SIG-M5 (cell line): ENCODE measurements around the gene IFI30.

Source experiments
- DNase-seq: peaks from one replicate; lab custom pipeline; 2025; lab: John Stamatoyannopoulos, UW

Gene IFI30

DNA sequence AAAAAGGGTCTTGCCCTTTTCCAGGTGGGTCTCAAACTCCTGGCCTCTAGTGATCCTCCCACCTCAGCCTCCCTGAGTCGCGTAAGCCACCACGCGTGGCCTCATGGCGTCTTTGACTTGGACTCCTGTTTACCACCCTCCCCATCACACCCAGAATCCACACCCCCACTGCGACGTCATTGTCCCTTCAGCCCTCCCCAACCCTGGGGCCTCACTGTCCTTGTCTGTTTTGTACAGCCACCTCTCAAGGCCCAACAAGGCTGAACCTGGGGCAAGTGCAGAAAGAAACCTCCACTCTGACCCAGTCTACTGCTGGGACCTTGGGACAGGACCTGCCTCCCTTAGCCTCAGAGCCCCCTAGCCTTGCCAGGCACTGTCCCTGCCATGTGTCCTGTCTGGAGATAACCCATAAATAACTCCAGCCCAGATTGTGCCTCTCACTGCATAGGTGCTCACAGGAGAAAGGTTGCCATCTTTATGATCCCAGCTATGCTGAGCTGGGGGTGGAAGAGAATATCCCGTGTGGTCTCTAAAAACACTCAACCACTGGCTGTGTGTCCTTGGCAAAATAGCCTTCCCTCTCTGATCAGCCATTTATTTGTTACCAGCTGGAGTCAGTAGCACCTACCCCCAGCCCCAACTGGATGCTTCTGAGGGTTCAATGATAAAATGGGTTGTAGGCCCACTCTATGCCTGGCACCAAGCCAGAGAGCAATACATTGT, 1.8 kb upstream of the IFI30 start:
- DNase-seq: no peak

DNA sequence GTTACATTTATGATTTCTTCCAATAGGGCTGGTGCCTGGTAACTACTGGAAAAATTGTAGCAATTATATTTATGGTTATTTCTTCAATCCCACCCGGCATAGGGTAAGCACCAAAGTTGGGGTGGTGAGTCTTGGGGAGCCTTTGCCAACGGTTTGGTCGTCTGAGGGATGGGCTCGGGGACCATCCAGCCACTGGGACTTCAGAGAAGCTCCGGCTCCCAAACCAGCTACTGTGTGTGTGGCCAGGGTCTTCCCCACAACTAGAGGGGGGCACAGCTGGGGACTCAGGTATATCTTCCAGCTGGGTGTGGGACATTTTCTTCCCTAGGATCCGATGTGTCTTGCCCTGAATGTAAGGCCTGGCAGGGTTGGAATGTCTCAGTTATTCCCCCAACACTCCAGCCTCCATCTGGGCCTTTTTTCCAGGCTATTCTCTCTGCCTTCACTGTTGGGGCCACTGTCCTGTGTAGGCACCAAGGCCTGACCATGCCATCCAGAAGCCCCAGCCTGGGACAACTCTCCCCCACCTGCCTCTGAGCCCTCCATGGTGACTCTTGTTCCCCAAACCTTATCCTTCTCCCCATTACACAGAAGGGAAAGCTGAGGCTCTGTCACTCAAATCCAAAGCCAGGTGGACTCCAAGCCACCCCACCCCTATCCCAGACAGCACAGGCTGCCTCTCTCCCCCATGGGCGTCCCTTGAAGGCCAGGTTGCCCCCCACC, 1.1 kb upstream of the IFI30 start:
- DNase-seq: no peak

GRCh38 chr19:18173054-18173571, 500 bp upstream of the IFI30 start:
- no peak for DNase-seq

GRCh38 chr19:18174983-18175382, 1.4 kb downstream of the IFI30 start:
- DNase-seq: no peak

- no peak for DNase-seq
Observed at GRCh38 chr19:18176367-18177310, 3.0 kb downstream of the IFI30 start.

DNA sequence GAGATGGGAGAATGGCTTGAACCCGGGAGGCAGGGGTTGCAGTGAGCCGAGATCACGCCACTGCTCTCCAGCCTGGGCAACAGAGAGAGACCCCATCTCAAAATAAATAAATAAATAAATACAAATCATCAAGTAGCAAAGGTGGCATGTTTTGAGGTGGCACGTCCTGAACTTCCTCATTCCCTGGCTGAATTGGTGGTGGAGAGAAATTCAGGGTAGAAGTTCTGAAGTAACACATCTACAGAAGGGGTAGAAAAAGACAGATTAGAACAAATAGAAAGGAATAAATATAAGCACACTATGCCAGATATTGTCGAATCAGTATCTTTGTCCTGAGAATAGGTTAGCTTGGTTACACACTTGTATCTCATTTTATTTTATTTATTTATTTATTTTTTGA, 6.3 kb downstream of the IFI30 start:
- DNase-seq: no peak

GRCh38 chr19:18183529-18183928, 9.9 kb downstream of the IFI30 start:
- DNase-seq: no peak

DNA sequence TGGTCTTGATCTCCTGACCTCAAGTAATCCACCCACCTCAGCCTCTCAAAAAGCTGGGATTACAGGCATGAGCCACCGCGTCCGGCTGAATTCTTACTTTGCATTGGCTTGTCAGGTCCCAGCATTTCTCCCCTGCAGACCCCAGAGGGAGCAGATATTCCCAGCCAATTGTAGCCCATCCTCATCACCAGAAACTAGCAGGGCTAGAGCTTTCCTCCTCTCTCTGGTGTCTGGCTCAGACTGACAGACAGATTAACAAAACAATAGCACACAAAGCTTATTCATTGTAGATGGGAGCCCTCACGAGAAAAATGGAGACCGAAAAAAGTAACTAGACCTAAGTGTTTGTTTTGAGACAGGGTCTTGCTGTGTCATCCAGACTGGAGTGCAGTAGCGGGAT, 11.9 kb downstream of the IFI30 start:
- no peak for DNase-seq

DNA sequence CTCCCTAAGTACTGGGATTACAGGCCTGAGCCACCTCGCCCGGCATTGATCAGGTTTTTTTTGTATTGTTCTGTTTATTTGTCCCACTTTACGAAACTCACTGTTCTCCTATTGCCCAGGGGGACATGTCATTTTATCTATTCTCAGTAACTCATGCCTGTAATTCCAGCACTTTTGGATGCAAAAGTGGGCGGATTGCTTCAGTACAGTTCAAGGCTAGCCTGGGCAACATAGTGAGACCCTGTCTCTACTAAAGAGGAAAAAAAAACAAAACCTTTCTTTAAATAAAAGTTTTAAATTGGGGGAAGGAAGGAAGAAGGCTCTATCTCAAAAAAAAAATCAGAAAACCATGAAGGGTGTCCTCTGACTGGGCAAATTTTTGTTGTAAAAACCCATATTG, 16.7 kb downstream of the IFI30 start:
- no peak for DNase-seq

DNA sequence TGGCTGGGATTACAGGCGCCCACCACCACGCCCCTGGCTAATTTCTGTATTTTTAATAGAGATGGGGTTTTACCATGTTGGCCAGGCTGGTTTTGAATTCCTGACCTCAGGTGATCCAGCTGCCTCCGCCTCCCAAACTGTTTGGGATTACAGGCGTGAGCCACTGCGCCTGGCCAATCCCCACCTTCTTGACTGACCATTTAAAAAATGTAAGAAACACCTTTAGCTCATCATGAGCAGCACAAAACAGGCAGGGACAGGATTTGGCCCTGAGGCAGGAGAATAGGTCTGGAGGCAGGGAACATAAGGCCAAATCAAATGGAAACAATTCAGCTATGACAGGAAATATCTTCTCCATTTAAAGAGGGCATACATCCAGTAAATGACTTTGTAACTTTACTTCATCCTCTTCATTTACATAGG, 18.0 kb downstream of the IFI30 start:
- no peak for DNase-seq

- peak; percentile 99 for DNase-seq
Observed at GRCh38 chr19:18192673-18193387, 19.2 kb downstream of the IFI30 start, which contains the start of gene MPV17L2. MPV17L2 (plus strand) TSS chr19:18193218; CDS start chr19:18193282, 64 bp downstream.

DNA sequence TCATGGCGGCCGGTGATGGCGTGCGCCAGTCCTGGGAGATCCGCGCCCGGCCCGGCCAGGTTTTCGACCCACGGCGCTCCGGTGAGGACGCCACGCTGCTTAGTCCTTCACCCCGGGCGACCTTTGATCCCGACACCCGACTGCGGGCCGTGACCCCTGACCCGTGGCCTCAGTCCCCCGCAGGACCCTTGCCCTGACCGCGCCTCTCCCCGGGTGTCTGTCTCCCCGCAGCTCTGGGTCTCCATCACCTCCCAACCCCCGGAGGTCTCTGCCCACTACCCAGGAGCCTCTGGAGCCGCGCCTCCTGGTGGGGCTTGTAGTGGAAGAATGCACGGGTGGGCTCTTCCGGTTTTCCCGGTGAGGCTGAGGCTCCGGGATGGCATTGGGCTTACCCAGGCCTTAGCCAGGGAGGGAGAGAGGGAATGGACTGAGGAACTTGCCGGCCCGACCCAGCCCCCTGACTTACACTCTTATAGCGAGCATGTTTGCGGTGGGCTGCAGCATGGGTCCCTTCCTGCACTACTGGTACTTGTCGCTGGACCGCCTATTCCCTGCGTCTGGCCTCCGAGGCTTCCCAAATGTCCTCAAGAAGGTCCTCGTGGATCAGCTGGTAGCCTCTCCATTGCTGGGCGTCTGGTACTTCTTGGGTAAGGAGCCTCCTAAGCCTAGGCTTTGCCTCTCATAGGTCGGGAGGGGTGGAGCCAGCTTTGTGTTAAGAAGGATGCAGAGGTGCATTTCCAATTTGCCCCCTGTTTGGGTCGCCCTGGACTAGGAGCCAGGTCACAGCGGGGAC, 20.0 kb downstream of the IFI30 start:
- DNase-seq: no peak

- DNase-seq: no peak
Observed at GRCh38 chr19:18194181-18194530, 20.5 kb downstream of the IFI30 start.

DNA sequence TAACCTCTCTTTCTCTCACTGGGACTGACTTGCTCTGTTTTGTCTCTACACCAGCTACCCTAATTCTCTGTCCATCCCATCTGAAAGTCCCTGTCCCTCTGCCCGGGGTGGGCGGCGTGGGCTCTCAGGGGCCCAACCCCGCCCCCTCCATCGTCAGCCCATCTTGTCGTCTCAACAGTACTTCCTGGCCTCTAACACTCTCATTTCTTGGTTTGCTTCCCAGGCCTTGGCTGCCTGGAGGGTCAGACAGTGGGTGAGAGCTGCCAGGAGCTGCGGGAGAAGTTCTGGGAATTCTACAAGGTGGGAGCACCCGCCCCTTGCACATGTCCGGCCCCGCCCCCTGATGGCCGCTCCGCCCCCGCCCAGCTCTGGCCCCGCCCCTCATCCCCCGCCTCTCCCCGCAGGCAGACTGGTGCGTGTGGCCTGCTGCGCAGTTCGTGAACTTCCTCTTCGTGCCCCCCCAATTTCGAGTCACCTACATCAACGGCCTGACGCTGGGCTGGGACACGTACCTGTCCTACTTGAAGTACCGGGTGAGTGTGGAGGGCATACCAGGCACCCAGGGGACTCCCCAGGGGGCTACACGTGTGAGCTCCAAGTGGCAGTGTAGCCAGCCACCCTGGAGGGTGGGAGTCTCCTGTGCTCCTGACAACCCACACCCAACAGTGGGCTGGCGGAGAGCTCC, 21.1 kb downstream of the IFI30 start:
- DNase-seq: no peak

GRCh38 chr19:18196511-18196845, 22.9 kb downstream of the IFI30 start:
- DNase-seq: no peak

- DNase-seq: no peak
Observed at GRCh38 chr19:18197306-18197705, 23.7 kb downstream of the IFI30 start.

DNA sequence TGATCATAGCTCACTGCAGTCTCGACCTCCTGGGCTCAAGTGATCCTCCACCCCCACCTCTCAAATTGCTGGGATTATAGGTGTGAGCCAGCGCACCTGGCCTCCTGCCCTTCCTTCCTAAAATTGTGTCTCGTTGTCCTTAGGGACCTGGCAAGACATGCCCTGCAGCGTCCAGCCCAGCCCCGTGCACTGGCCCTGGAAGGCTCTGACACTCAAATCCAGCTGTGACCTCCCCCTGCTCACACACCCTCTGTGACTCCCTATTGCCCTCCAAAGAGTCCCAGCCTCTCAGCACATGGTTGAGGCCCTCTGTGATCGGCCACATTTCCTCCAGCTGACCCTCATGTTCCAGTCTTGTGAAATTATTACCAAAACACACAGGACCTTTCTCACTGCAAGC, 24.3 kb downstream of the IFI30 start:
- DNase-seq: no peak

DNA sequence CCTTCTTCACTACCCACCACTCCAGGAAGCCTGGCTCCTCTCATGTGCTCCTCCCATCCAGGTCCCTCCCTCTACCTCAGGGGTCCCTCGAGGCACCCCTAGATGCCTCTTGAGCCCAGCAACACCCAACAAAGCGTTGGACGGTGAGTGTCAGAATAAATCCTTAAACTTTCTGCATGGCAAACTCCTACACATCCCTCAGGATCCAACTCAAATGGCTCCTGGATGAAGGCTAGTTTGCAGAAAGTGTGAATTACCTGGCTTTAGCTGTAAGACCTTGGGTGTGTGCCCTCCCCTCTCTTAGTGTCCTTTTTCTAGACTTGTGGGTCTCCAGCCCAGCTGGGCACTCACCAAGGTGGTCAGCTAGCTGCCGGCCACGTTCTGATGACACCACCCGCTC, 24.8 kb downstream of the IFI30 start:
- no peak for DNase-seq

- no peak for DNase-seq
Observed at GRCh38 chr19:18202397-18202777, 28.8 kb downstream of the IFI30 start.

GRCh38 chr19:18202778-18203407, 29.3 kb downstream of the IFI30 start:
- no peak for DNase-seq
